HG02840 (cell line): ENCODE data around the gene ARHGAP23.
"Not testable (repeated sequence)": the region's sequence is repeated elsewhere in the genome, so short reads cannot be mapped to it uniquely, and the experiment has no call there.

Experiments
- ATAC-seq: cut with Tn5 transposase; IDR thresholded peaks from one replicate; pipeline ENCODE4 v1.9.1; 2021; ENCODE audit warnings: mild to moderate bottlenecking, moderate library complexity, moderate number of reproducible peaks; ENCODE audit not compliant: unreplicated experiment, low FRiP score

The ARHGAP23 gene

DNA sequence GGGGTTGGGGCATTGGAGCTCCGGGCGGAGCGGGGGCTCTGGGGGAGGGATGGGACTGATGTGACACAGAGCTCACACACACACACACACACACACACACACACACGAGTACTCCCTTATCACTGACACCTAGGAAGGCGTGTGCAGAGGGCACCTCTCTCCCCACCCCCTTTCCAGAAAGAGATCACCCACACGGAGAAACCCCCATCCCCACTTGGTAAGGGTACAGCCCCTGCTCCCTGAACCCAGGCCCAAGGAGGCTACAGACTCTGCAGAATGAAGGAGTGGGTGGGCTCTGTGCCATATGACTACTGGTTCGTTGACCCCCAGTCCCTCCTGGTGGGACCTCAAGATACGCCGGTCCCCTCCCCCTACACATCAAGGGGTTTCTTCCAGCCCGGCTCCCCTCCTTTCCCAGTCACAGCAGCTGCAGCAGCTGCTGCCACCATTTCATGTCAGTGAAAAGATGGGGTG lies 8.7 kb upstream of the ARHGAP23 start:
- no peak for ATAC-seq

DNA sequence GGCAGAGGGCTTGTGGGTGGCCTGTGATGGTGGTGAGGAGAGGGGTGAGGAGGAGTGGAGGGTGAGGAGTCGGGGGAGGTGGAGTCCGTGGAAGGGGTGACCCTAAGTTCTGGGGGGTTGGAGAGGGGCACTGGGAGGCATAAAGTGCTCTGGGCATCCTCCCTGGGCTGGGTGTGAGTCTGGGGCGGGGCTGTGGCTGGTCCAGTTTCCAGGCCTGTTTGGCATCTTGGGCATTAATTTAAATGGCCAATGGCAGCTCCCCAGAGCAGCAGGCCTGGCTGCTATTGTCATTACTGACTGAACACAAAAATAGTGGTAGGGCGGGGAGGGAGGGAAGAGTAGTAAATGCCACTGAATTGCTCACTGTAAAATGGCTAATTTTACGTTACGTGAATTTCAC lies 7.7 kb upstream of the ARHGAP23 start:
- ATAC-seq: no peak

DNA sequence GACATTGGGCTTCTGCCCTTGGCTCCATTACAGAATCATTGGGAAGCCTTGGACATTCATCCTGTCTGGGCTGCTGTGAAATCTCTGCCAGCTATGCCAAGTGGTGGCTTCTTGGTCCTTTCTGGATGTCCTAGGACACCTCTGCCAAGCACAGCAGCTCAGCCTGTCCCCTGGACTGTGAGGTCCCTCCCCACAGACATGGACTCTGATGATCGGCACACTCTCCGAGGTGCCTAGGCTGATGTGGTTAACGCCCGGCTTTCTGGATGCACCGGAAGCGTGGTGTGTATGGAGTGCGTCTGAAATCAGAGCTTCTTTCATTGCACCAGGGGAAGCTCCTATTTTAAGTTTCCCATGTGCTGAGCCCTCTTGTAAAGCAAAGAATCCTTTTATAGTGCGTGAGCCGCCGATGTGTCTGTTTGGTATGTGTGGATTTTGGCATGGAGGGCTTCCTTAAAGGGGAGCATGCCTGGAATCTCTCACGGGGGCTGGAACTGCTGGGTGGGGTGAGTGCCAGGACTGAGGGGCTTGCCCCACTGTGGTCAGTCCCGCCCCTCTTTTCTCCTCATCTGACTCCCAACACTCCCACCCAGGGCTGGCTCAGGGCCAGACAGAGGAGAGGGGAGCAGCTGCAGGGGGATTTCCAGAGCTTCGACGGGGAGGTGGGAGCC lies 7.0 kb upstream of the ARHGAP23 start:
- no peak for ATAC-seq

DNA sequence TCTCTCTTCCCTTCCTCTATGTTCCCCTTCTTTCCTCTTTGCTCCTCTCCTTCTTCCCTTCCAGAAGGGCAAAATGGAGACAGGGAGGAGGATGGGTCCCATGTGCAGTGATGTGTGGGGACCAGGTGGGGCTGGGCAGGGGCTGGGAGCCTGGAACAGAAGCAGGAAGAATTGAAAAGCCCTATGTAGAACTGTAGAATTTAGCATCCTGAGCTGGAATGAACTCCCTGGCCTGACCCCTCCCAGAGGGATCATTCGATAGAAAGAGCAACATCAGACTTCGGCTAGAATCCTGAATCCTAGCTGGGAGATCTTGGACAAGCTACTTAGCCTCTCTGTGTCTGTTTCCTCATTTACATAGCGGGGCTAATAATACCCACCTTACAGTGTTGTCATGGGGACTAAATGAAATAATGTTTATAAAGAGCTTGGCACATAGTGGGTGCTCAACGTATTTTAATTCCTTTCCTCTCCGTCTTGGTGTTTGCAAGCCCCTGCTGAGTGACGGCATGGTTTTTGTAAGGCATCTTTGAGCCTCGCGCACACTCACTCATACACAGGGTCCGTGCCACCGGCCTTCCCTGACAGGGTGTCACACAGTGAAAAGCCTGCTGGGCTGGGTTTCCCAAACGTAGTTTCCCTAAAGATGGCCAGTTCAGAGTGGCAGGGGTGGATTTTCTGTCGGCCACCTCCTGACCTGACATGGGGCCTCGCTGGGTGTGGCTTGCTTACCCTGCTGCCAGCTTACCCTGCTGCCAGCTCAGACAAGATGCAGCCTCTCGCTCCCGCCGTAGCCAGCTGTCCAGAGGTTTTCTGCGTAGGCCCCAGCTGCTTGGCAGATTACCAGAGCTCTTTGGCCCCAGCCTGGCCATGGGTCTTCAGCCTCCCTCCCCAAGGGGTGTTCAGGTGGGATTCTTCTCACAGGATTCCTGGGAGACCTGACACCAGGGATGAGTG lies 6.1 kb upstream of the ARHGAP23 start:
- ATAC-seq: no peak

DNA sequence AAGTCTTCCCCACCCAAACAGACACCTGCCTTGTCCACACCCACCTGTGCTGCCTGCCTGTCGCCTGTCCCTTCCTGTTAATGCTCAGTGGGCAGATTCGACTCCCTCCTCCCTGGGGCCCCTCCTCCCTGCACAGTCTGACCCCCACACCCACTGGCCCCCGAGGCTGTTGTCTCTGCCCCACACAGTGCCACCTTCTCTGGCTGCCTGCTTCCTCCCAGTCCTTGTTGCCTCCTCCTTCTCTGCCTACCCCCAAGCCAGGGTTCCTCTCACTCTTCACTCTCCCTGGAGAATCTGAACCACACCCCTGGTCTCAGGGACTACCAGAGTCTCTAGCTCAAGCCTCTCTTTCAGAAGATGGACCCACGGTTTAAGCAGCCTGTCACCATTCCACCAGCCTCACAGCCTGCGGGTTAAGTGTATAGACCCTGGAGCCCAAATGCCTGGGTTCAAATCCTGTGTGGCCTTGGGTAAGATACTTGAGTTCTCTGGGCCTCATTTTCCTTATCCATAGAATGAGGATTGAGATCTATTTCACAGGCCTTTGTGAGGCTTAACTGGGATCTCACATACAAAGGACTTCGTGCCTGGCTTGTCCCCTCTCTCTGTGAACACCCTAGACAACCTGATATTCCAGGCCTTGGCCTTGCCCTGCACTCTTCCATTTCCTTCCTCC lies 3.8 kb upstream of the ARHGAP23 start:
- no peak for ATAC-seq

DNA sequence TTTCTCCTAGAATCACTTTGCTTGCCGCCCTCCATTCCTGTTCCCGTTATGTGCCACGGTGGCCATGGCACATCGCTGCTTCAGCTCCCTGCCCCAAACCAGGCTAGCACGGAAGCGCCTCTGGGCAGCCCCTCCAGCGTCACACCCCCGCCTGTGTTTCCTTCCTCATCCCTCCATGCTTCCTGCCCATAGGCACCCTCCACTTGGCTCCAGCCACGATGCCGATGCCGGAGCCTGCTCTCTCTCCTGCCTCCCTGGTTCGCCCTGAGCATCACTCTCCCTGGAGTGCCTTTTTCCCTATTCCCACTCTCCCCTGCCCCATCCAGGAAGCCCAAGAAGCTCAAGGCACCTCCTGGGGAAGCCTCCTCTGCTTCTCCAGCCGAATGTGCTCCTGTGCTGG lies 3.2 kb upstream of the ARHGAP23 start:
- no peak for ATAC-seq

DNA sequence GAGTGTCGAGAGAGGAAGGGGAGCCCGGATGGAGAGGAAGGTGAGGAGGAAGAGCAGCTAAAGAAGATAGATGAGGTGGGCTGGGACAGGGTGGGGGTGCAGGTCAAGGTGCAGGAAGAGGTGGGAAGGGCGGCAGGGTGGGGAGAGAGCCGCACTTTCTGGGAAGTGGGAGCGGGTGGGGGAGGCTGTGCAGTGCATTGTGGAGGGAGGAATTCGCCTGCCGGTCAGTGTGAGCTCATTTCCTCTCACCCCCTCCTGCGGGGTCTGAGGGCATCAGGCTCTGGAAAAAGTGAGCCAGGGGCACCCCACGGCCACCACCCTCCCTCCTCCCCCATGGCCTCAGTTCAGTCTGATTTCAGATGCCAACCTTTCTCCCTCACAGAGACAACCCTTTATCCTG lies 2.5 kb upstream of the ARHGAP23 start:
- ATAC-seq: no peak

DNA sequence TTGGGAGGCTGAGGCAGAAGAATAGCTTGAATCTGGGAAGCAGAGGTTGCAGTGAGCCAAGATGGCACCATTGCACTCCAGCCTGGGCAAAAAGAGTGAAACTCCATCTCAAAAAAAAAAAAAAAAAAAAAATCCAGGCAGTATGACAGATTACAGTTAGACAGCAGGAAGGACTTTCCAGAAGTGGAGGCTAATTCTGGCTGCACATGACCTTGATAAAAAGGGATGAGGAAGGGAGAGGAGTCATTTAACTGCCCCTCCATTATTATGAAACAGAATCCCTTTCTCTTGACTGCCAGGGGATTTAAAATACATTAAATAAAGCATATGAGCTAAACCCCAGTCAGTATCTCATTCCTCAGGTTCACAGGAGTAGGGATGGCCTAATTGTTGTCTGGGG lies 1.8 kb upstream of the ARHGAP23 start:
- no peak for ATAC-seq

DNA sequence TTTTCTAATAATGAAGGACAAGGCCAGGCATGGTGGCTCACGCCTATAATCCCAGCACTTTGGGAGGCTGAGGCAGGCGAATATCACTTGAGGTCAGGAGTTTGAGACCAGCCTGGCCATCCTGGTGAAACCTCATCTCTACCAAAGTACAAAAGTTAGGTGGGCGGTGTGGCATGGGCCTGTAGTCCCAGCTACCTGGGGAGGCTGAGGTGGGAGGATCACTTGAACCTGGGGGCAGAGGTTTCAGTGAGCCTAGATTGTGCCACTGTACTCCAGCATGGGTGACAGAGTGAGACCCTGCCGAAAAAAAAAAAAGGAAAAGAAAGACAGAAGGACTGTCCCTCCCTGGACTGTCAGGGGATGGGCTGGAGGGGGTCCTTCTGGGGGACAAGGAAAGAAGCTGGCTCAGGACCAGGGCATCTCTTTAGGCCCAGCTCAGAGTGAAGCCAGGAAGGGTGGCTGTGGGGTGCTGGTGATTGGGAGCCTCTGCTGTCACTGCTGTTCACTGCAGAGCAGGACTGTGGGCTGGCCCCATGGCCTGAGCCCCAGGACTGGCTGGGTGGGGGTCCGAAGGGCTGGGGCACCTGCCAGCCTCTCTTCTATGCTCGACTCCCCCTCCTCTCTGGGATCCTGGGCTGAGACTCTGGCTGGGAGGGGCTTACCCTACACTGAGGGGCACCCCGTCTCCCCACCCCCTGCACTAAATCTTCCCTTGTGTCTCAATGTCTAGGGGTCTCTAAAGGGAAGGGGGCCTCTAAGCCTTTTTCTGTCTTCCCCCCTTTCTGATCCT lies 909 bp upstream of the ARHGAP23 start:
- ATAC-seq: no peak

DNA sequence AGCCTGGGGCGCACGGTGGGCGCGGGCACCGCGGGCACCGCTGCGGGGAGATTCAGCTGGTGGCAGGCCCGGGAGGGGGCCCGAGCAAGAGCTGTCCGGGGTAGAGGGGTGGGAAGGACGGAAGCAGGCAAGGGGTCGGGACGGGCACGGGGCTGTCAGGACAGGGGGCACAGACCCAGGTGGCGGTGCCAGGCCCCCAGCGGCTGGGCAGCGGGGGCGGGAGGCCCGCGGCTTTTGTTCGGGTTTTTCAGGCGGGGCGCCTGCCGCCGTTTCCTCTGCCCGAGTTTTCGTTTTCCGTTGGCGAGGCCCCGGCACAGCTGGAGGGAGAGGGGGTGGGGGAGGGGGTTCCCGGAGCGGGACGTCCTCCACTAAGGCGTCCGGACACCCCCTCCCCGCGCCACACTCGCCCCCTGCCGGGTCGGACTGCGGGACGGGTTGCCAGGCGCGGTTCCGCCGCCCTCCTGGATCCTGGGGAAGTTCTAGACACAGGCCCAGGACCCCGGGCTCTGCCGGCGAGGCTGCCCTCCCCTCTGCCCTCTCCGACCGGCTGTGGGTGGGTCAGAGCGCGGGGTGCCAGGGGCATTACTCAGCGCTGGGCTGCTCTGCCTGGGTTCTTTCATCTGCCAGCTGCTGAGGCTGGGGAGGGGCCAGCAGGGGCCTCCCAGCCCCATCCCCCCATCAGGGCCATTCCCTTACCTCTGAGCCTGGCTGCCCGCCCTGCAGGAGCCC lies 543 bp downstream of the ARHGAP23 start:
- ATAC-seq: no peak

DNA sequence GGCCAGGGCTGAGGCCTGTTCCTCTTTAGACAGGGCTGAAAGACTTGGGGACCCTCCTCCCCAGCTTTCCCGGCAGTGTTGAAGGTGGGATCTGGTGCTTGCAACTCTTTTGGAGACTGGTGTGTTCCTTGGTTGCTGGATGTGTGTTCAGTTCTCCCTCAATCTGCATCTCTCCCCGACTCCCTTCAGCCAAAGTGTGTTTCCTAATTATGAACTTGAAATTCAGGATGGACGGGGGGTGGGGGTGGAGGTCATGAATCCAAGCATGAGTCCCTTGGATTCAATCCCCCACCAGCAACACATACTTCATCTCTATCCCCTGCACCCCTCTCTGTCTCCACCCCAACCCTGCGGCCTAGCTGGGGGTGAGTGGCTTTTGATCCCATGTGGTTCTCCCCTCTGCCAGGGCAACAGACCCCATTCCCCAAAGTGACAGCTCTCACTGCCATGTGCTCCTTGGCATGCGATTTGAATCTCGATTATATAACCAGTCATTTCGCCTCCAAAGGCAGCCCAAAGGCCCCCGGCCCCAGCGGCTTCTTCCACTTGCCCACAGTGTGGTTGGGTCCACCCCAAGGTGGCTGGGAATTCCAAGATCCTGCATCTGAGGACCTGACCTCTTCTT lies 1.3 kb downstream of the ARHGAP23 start:
- ATAC-seq: no peak

DNA sequence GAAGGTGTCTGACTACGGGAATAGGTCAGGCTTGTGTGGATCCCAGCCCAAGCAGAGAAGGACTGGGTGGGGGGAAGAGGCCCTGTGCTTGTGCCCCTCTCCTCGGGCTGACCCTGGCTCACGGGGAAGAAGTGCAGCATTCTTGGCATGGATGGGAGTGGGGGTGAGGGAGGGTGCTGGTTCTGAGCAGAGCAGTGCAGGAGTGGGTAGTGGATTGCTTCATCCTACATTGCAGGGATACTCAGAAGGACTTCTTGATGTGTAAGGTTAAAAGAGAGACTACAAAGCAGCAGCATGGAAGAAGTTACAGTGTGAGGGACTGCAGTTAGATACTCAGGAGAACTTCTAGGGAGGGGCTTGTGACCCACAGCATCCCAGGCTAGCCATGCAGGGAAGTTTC lies 2.1 kb downstream of the ARHGAP23 start:
- no peak for ATAC-seq

DNA sequence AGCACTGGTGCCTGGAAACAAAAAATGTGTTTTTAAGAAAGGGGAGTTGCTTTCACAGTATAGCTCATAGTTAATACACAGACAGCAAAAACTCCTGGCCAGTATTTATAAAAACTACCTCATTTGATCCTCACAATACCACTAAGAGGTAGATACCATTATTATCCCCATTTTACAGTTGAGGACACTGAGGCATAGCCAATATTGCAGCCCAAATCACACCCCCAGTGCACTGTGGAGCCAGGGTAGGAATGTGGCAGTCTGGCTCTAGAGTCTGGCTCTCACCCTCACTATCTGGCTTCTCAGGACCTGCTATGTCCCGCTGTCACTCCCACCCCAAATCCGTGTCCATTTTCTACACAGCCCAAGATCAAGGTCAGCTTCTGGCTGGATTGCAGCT lies 2.6 kb downstream of the ARHGAP23 start:
- ATAC-seq: no peak

DNA sequence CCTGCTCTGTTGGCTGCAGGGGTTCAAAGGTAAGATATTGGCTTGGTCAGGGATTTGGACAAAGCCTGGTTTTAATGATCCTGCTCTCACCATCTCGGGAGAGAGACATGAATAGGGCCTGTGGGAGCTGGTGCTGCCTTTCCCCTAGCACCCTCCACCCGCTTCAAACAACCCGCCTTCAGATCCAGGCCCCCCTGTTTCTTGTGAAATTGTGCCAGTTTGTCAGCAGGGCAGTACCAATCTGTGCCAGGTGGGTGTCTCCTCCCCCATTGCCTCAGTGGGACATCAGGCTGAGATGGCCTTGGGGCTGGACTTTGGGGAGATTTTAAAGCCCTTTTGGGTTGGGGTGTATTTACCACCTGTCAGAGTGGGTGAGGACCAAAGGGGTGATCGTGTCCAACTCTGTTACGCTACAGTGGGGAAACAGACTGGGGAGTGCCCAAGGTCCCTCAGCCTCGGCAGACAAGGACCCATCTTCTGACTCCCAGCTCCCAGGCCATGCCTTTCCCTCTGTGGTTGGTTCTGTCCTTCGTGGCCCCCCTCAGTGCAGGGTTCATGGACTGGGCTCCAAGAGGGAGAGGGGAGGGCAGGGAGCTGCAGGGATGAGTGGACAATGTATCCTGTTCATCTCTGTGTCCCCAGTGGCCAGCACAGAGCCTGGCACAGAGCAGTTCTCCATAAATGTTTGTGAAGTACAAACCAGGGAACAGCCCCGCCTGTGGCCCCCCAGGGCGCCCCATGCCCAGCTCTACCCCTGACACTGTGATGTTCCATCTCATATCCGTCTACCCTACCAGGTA lies 3.3 kb downstream of the ARHGAP23 start:
- ATAC-seq: no peak

DNA sequence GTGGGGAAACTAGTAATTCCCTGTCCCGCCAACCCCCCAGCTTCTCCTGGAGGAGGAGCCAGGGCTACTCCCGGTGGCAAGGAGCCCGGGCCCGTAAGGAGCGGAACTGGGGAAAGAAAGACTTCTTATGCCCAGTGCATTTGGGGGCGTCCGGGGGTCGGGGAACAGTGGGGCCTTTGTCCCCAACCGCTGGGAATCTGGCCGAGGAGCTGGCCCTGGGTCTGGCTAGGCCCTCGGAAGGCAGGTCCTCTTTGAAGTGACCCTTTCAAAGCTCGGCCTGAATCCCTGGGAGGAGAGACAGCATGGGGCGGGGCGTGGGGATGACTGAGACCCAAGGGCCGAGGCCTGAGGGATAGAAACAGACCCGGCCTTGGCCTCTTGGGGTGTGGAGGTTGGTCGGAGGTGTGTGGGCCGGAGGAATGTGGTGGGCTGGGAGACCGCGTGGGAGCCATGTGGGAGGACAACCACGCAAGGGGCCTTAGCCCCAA lies 6.0 kb downstream of the ARHGAP23 start:
- ATAC-seq: no peak

DNA sequence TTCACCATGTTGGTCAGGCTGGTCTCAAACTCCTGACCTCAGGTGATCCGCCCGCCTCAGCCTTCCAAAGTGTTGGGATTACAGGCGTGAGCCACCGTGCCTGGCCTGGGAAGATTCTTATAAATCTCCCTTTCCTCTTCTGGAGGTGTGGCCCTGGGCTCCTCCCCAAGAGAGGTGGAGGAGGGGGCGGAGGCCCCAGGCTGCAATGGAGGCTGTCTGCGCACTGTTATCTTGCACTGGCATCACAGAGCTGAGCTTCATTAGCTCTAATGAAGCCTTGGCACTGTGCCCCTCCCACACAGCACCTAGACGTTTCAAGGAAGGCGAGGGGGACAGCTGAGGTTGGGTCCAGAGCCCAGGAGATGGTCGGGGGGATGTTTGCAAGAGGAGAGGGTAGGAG lies 7.5 kb downstream of the ARHGAP23 start:
- no peak for ATAC-seq

DNA sequence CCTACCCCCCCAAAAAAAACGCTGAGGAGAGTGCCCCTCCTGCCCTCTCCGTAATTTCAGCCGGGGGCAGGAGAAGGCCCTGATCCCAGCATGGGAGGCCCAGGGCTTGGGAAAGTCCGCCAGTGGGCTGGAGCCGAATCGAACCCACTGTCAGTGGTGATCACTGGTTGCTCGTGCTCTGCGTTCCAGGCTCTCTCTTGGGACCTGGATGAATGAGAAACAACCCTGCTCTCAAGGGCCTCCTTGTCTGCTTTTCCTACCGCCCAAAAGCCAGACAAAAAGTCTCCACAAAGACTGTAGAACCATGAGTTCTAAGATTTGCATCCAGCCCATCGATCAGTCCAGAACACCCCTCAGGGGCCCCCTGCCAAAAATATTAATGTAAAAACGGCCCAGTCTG lies 8.1 kb downstream of the ARHGAP23 start:
- no peak for ATAC-seq

DNA sequence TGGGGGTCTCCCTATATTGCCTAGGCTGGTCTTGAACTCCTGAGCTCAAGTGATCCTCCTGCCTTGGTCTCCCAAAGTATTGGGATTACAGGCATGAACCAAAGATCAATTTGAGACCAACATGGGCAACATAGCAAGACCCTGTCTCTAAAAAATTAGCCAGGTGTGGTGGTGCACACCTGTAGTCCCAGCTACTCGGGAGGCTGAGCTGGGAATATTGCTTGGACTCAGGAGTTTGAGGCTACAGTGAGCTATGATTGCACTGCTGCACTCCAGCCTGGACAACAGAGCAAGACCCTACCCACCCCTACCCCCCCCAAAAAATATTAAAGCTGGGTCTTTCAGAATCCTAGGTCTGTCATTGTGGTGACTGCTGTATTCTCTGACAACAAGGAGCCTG lies 9.0 kb downstream of the ARHGAP23 start:
- not testable (repeated sequence) for ATAC-seq
